K562 (cell line): ENCODE measurements around the gene MRO. TPM values are rescaled to one million over a fixed set of nuclear protein-coding genes. Genes with fewer than 3 reads are reported as not detected.

Source experiments
- ATAC-seq: fragments of 200-7000 bp; cut with Tn5 transposase; 3 replicates; pipeline ENCODE4 v1.9.1; 2020; ENCODE audit warnings: moderate library complexity
- BruUV-seq: library from RNA; stranded (reverse); fragments of 400-500 nt; replicated peaks from 2 replicates; lab custom pipeline; 2021; lab: Mats Ljungman, UMichigan
- CTCF ChIA-PET: fragments of 300-600 bp; formaldehyde crosslinking; extraction: SDS; loops from one replicate; lab custom pipeline; 2021; ENCODE audit warnings: low intra/inter-chr PET ratio; lab: Yijun Ruan, JAX
- POLR2A ChIA-PET: fragments of 300-600, 350-650 bp; sonication (Branson Sonifier 250); formaldehyde crosslinking; extraction: SDS; loops from one replicate; lab custom pipeline; 2021; ENCODE audit warnings: antibody characterized with exemption, inconsistent platforms; lab: Yijun Ruan, JAX
- DNase-seq, 4 experiments: peaks; one replicate each; pipeline versions ENCODE4 v3.0.0 to v3.0.0-alpha.2; 2011 to 2018; ENCODE audit warnings: low spot score in 3 of 4, mixed read lengths in 3 of 4; ENCODE audit errors: extremely low read depth in 1 of 4
- FAIRE-seq: peaks from 2 replicates; lab custom pipeline; 2011; peaks lifted over from hg19 to GRCh38; lab: Jason Lieb, UNC
- H2AFZ ChIP-seq: 2 replicates; pipeline ENCODE4 v1.6.0; 2011; ENCODE audit warnings: low read depth, low read length, control low read depth, inconsistent platforms
- H3K27ac ChIP-seq: fragments of 200-600 bp; 3 replicates; pipeline ENCODE4 v1.8.0; 2011; ENCODE audit warnings: low read depth, mild to moderate bottlenecking, control low read depth, inconsistent platforms, low read length, moderate library complexity, mixed read lengths; ENCODE audit errors: extremely low read depth
- H3K27me3 ChIP-seq, 2 experiments: fragments of 300-600 bp in 1 of 2; 2 replicates in 1 of 2; 3 replicates in 1 of 2; pipeline versions ENCODE4 v1.6.0 to v1.8.0; 2011; ENCODE audit warnings: inconsistent platforms in 2 of 2, low read length in 2 of 2, mild to moderate bottlenecking in 1 of 2, mixed read lengths in 1 of 2, moderate library complexity in 1 of 2; ENCODE audit not compliant: control insufficient read depth in 2 of 2, insufficient read depth in 2 of 2
- H3K36me3 ChIP-seq: fragments of 300-600 bp; 3 replicates; pipeline ENCODE4 v1.8.0; 2011; ENCODE audit warnings: mild to moderate bottlenecking, low read length, inconsistent platforms; ENCODE audit not compliant: control insufficient read depth, insufficient read depth
- H3K4me1 ChIP-seq, 2 experiments: fragments of 200-600 bp in 1 of 2; replicated peaks in 1 of 2; 2 replicates in 1 of 2; 3 replicates in 1 of 2; pipeline versions ENCODE4 v1.5.1 to v1.8.0; 2011; ENCODE audit warnings: inconsistent platforms in 2 of 2, low read length in 2 of 2, mild to moderate bottlenecking in 1 of 2, mixed read lengths in 1 of 2, moderate library complexity in 1 of 2; ENCODE audit not compliant: control insufficient read depth in 2 of 2, insufficient read depth in 2 of 2
- H3K4me2 ChIP-seq: 2 replicates; pipeline ENCODE4 v1.6.1; 2011; ENCODE audit warnings: low read length, control low read depth, inconsistent platforms, mixed read lengths; ENCODE audit not compliant: insufficient read depth
- H3K4me3 ChIP-seq: fragments of 200-600 bp; sonication (generic), shearing (Covaris generic); 2 replicates; pipeline ENCODE4 v1.5.1; 2016; ENCODE audit warnings: control low read depth, inconsistent platforms
- H3K79me2 ChIP-seq: fragments of 200-600 bp; 3 replicates; pipeline ENCODE4 v1.8.0; 2011; ENCODE audit warnings: low read length, inconsistent platforms; ENCODE audit not compliant: control insufficient read depth, insufficient read depth
- H3K9ac ChIP-seq, 2 experiments: 2 replicates each; pipeline versions ENCODE4 v1.6.0 to v1.6.1; 2011; ENCODE audit warnings: low read depth in 2 of 2, low read length in 2 of 2, control low read depth in 1 of 2, inconsistent platforms in 1 of 2, mild to moderate bottlenecking in 1 of 2, mixed read lengths in 1 of 2; ENCODE audit not compliant: insufficient read depth in 1 of 2
- H3K9me1 ChIP-seq: one replicate; pipeline ENCODE4 v1.6.0; 2011; ENCODE audit warnings: inconsistent platforms, mild to moderate bottlenecking, low read length, moderate library complexity; ENCODE audit not compliant: control insufficient read depth, insufficient read depth
- H3K9me3 ChIP-seq: replicated peaks from 2 replicates; pipeline ENCODE4 v1.5.1; 2011; ENCODE audit warnings: low read depth, low read length, inconsistent platforms; ENCODE audit not compliant: control insufficient read depth, insufficient read depth
- H4K20me1 ChIP-seq: replicated peaks from 2 replicates; pipeline ENCODE4 v1.6.1; 2011; ENCODE audit warnings: low read length, inconsistent platforms, mixed read lengths; ENCODE audit not compliant: control insufficient read depth, insufficient read depth
- BACH1 ChIP-seq: fragments of 200-800 bp; sonication (Bioruptor generic); IDR thresholded peaks from 2 replicates; pipeline ENCODE4 v1.6.1; 2016; ENCODE audit warnings: missing genetic modification characterization, missing compliant biosample characterization
- CCNT2 ChIP-seq: IDR thresholded peaks from 2 replicates; pipeline ENCODE4 v1.6.1; 2011; ENCODE audit warnings: borderline replicate concordance, low read depth, mild to moderate bottlenecking, moderate library complexity, mixed read lengths, low read length; ENCODE audit not compliant: insufficient read length; ENCODE audit errors: extremely low read depth
- CHCHD3 ChIP-seq: fragments of 250-450 bp; sonication (Bioruptor Pico); IDR thresholded peaks from 2 replicates; pipeline ENCODE4 v2.1.2; 2022; ENCODE audit warnings: mild to moderate bottlenecking
- HIVEP1 ChIP-seq: fragments of 250-450 bp; sonication (Bioruptor Pico); IDR thresholded peaks from 2 replicates; pipeline ENCODE4 v1.4.0; 2020; ENCODE audit warnings: mild to moderate bottlenecking
- KLF13 ChIP-seq: fragments of 450-650 bp; IDR thresholded peaks from 2 replicates; pipeline ENCODE4 v1.6.1; 2016; ENCODE audit warnings: missing genetic modification characterization, low read depth, mild to moderate bottlenecking, missing compliant biosample characterization, moderate library complexity, borderline replicate concordance
- SETDB1 ChIP-seq: IDR thresholded peaks from one replicate; pipeline ENCODE4 v1.6.1; 2012; ENCODE audit warnings: low read length, control low read depth, inconsistent platforms
- TFAP4 ChIP-seq: sonication (generic); formaldehyde crosslinking; IDR thresholded peaks from 2 replicates; pipeline ENCODE4 v1.8.0; 2022; ENCODE audit warnings: missing genetic modification reagents, mild to moderate bottlenecking, moderate library complexity, borderline replicate concordance
- ZNF274 ChIP-seq: IDR thresholded peaks from 2 replicates; pipeline ENCODE4 v1.6.1; 2011; ENCODE audit warnings: low read depth, mild to moderate bottlenecking, low read length, moderate library complexity, borderline replicate concordance
- ZNF668 ChIP-seq: fragments of 250-450 bp; sonication (Bioruptor Pico); IDR thresholded peaks from 2 replicates; pipeline ENCODE4 v1.8.0; 2022; ENCODE audit warnings: mild to moderate bottlenecking, inconsistent platforms
- WGBS: fragments of 100-300 bp; shearing (Covaris generic); methylation state at CpG from one replicate; pipeline ENCODE4 v1.1.6; 2016; ENCODE audit warnings: low coverage, mixed read lengths; ENCODE audit not compliant: insufficient coverage; ENCODE audit errors: missing lambda C conversion rate; 5-methylcytosine and 5-hydroxymethylcytosine counted together
- in situ Hi-C: fragments of 300-500 bp; cut with MboI; formaldehyde crosslinking; loops from 4 replicates; pipeline ENCODE4 v1.15.0; 2018; ENCODE audit warnings: inconsistent platforms, mixed read lengths
- intact Hi-C: fragments of 100-400 bp; cut with micrococcal nuclease; formaldehyde crosslinking; loops from 2 replicates; pipeline ENCODE4 v1.14.2; 2022
- polyA plus RNA-seq, 8 experiments: library from polyadenylated mRNA; depleted of rRNA in 4 of 8; stranded (reverse) in 5 of 8; unstranded in 3 of 8; fragments of >200 nt; fragmentation: Nextera tagmentation in 2 of 8; fragmentation: Illumina TruSeq in 1 of 8; extraction: Ambion mirVana in 2 of 8; extraction: Trizol in 1 of 8; gene quantifications; 2 replicates each; pipeline versions ENCODE4 v1.2.1 to v1.2.3, GENCODE V29; 2011 to 2014; ENCODE audit warnings: inconsistent platforms in 1 of 8, missing spikeins in 1 of 8
- total RNA-seq, 7 experiments: library from RNA; depleted of rRNA in 6 of 7; stranded (reverse); fragments of >200 nt in 6 of 7; fragmentation: Illumina TruSeq in 2 of 7; extraction: Trizol in 2 of 7; gene quantifications; 2 replicates each; pipeline versions ENCODE4 v1.2.1 to v1.2.3, GENCODE V29; 2011 to 2021; ENCODE audit warnings: low replicate concordance in 1 of 7
- TF ChIP-seq, protein P1 (sequence below): fragments of 450-650 bp; IDR thresholded peaks from 2 replicates; pipeline ENCODE4 v1.6.1; 2018; ENCODE audit not compliant: partially characterized antibody

The MRO gene
- total and polyA plus RNA-seq, 9 of the 15 experiments (the other 6 are each of a cell fraction or from before 2014, with no cell fraction given) = 0.06 TPM; not detected in 8

GRCh38 chr18:50807176-50807575 is 12.6 kb downstream of the MRO start:
- CTCF ChIA-PET = no interaction called here
- H3K4me3 ChIP-seq = no peak overlapping the region
- H3K36me3 ChIP-seq = no peaks in the 10 kb centered on the region
- ATAC-seq (no peak), DNase-seq (no peak)
- H3K9me1 ChIP-seq = no peaks in the 10 kb centered on the region
- WGBS = 14% methylated on average over 2 of the region's 2 CpGs
- H4K20me1 ChIP-seq = no peaks in the 10 kb centered on the region
- POLR2A ChIA-PET = no interaction called here
- TF ChIP-seq, protein P1, sequence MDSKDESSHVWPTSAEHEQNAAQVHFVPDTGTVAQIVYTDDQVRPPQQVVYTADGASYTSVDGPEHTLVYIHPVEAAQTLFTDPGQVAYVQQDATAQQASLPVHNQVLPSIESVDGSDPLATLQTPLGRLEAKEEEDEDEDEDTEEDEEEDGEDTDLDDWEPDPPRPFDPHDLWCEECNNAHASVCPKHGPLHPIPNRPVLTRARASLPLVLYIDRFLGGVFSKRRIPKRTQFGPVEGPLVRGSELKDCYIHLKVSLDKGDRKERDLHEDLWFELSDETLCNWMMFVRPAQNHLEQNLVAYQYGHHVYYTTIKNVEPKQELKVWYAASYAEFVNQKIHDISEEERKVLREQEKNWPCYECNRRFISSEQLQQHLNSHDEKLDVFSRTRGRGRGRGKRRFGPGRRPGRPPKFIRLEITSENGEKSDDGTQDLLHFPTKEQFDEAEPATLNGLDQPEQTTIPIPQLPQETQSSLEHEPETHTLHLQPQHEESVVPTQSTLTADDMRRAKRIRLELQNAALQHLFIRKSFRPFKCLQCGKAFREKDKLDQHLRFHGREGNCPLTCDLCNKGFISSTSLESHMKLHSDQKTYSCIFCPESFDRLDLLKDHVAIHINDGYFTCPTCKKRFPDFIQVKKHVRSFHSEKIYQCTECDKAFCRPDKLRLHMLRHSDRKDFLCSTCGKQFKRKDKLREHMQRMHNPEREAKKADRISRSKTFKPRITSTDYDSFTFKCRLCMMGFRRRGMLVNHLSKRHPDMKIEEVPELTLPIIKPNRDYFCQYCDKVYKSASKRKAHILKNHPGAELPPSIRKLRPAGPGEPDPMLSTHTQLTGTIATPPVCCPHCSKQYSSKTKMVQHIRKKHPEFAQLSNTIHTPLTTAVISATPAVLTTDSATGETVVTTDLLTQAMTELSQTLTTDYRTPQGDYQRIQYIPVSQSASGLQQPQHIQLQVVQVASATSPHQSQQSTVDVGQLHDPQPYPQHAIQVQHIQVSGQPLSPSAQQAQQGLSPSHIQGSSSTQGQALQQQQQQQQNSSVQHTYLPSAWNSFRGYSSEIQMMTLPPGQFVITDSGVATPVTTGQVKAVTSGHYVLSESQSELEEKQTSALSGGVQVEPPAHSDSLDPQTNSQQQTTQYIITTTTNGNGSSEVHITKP = no peak
- TF ChIP-seq BACH1 (tag) = no peak
- no peak for TF ChIP-seq HIVEP1
- TF ChIP-seq KLF13 = no peak
- TF ChIP-seq ZNF274 = no peak
- TF ChIP-seq SETDB1 = no peak
- no peak for TF ChIP-seq ZNF668 (CRISPR knock-in tag)
- TF ChIP-seq CHCHD3 = no peak
- no peak for TF ChIP-seq CCNT2
- no peak for TF ChIP-seq TFAP4 (CRISPR knock-in tag)
- TF ChIP-seq, all 486 proteins: peak for 0
- Histone ChIP-seq H3K27me3 (peaks cover 0 to 4% of the 10 kb centered on the region in 2 experiments; a peak in 2 of 5 replicates), H2AFZ (no peak overlapping the region), H3K27ac (no peak overlapping the region), H3K4me1 (peaks cover 0 to 6% of the 10 kb centered on the region in 2 experiments; a peak in 2 of 5 replicates), H3K79me2 (no peaks in the 10 kb centered on the region), H3K9ac (no peak overlapping the region), H3K9me3 (no peaks in the 10 kb centered on the region), H3K4me2 (no peak overlapping the region)
- intact Hi-C loops (no loop called here), in situ Hi-C loops (no loop called here)
- FAIRE-seq = no peak
- no TSS peak for BruUV-seq
